K562 (cell line): ENCODE measurements around the gene TMX1. TPM values are rescaled to one million over a fixed set of nuclear protein-coding genes. Genes with fewer than 3 reads are reported as not detected.

Source experiments
- E2F6 ChIP-seq, 2 experiments: IDR thresholded peaks; 2 replicates each; pipeline ENCODE4 v1.6.1; 2011; ENCODE audit warnings: borderline replicate concordance in 1 of 2, control low read depth in 1 of 2, low read depth in 1 of 2, low read length in 1 of 2, mild to moderate bottlenecking in 1 of 2, mixed read lengths in 1 of 2, moderate library complexity in 1 of 2; ENCODE audit not compliant: insufficient read depth in 1 of 2, insufficient read length in 1 of 2, poor library complexity in 1 of 2, severe bottlenecking in 1 of 2; ENCODE audit errors: extremely low read depth in 1 of 2
- FOXO4 ChIP-seq: fragments of 450-650 bp; formaldehyde crosslinking; IDR thresholded peaks from 2 replicates; pipeline ENCODE4 v1.4.0; 2020; ENCODE audit warnings: mild to moderate bottlenecking, moderate library complexity
- GATAD2B ChIP-seq: fragments of 450-650 bp; IDR thresholded peaks from 2 replicates; pipeline ENCODE4 v1.6.1; 2017; ENCODE audit warnings: mild to moderate bottlenecking, borderline replicate concordance
- PHF20 ChIP-seq: fragments of 450-650 bp; IDR thresholded peaks from 2 replicates; pipeline ENCODE4 v1.6.1; 2018; ENCODE audit not compliant: partially characterized antibody
- POLR2H ChIP-seq: IDR thresholded peaks from 2 replicates; pipeline ENCODE4 v1.6.1; 2016; ENCODE audit warnings: missing genetic modification characterization, low read depth, mild to moderate bottlenecking, control low read depth, missing compliant biosample characterization, moderate library complexity
- POLR3G ChIP-seq: IDR thresholded peaks from 2 replicates; pipeline ENCODE4 v1.6.1; 2011; ENCODE audit not compliant: insufficient read length, insufficient replicate concordance; ENCODE audit errors: extremely low read depth
- PTRF ChIP-seq: fragments of 450-650 bp; IDR thresholded peaks from 2 replicates; pipeline ENCODE4 v1.6.1; 2016; ENCODE audit warnings: mild to moderate bottlenecking, missing genetic modification characterization, missing compliant biosample characterization
- RBM25 ChIP-seq: fragments of 200-400 bp; formaldehyde crosslinking; IDR thresholded peaks from 2 replicates; pipeline ENCODE4 v1.6.1; 2018; ENCODE audit warnings: low read length, low read depth, moderate library complexity; ENCODE audit not compliant: severe bottlenecking
- SOX6 ChIP-seq: fragments of 450-650 bp; IDR thresholded peaks from 2 replicates; pipeline ENCODE4 v1.6.1; 2014; ENCODE audit warnings: mild to moderate bottlenecking
- STAG1 ChIP-seq: sonication (generic); formaldehyde crosslinking; IDR thresholded peaks from 2 replicates; pipeline ENCODE4 v1.5.0; 2020; ENCODE audit warnings: missing genetic modification reagents, borderline replicate concordance
- TEAD1 ChIP-seq, 2 experiments: fragments of 450-650 bp in 1 of 2; sonication (generic) in 1 of 2; formaldehyde crosslinking; IDR thresholded peaks; 2 replicates each; pipeline versions ENCODE4 v1.4.0 to v1.8.0; 2020 to 2022; ENCODE audit warnings: mild to moderate bottlenecking in 2 of 2, missing genetic modification reagents in 1 of 2
- ZNF778 ChIP-seq: fragments of 450-650 bp; formaldehyde crosslinking; IDR thresholded peaks from 2 replicates; pipeline ENCODE4 v1.4.0; 2020; ENCODE audit warnings: mild to moderate bottlenecking, moderate library complexity
- ZNF830 ChIP-seq: fragments of 250-450 bp; sonication (Bioruptor Pico); IDR thresholded peaks from 2 replicates; pipeline ENCODE4 v1.5.0; 2021; ENCODE audit warnings: mild to moderate bottlenecking
- polyA plus RNA-seq, 8 experiments: library from polyadenylated mRNA; depleted of rRNA in 4 of 8; stranded (reverse) in 5 of 8; unstranded in 3 of 8; fragments of >200 nt; fragmentation: Nextera tagmentation in 2 of 8; fragmentation: Illumina TruSeq in 1 of 8; extraction: Ambion mirVana in 2 of 8; extraction: Trizol in 1 of 8; gene quantifications; 2 replicates each; pipeline versions ENCODE4 v1.2.1 to v1.2.3, GENCODE V29; 2011 to 2014; ENCODE audit warnings: inconsistent platforms in 1 of 8, missing spikeins in 1 of 8
- total RNA-seq, 7 experiments: library from RNA; depleted of rRNA in 6 of 7; stranded (reverse); fragments of >200 nt in 6 of 7; fragmentation: Illumina TruSeq in 2 of 7; extraction: Trizol in 2 of 7; gene quantifications; 2 replicates each; pipeline versions ENCODE4 v1.2.1 to v1.2.3, GENCODE V29; 2011 to 2021; ENCODE audit warnings: low replicate concordance in 1 of 7

Gene TMX1
- total and polyA plus RNA-seq, 9 of the 15 experiments (the other 6 are each of a cell fraction or from before 2014, with no cell fraction given): 19.5 to 101 (median 34.7) TPM

GRCh38 chr14:51277753-51278415, 37.8 kb downstream of the TMX1 start (continued):
- no peak for TF ChIP-seq FOXO4 (CRISPR knock-in tag)
- no peak for TF ChIP-seq STAG1 (CRISPR knock-in tag)
- TF ChIP-seq PHF20: no peak
- TF ChIP-seq PTRF: no peak
- TF ChIP-seq ZNF830: no peak
- no peak for TF ChIP-seq POLR2H (tag)
- TF ChIP-seq TEAD1 (CRISPR knock-in tag; IDR thresholded peaks at IDR 0.05): no peak
- TF ChIP-seq E2F6 (IDR thresholded peaks at IDR 0.05; ENCODE audit: borderline replicate concordance in 1 of 2, extremely low read depth in 1 of 2, insufficient read depth in 1 of 2, insufficient read length in 1 of 2, low read depth in 1 of 2, low read length in 1 of 2, poor library complexity in 1 of 2, severe bottlenecking in 1 of 2): no peak
- no peak for TF ChIP-seq RBM25
- no peak for TF ChIP-seq ZNF778 (CRISPR knock-in tag)
- TF ChIP-seq GATAD2B: no peak
- TF ChIP-seq SOX6: no peak
- TF ChIP-seq POLR3G: no peak
